ENCODE measurements around the gene PIK3R6. TPM values are rescaled to one million over a fixed set of nuclear protein-coding genes. Genes with fewer than 3 reads are reported as not detected.

Gene PIK3R6
- total RNA-seq, 1 donor from 2014 or later = not detected

- TF ChIP-seq, protein P1, sequence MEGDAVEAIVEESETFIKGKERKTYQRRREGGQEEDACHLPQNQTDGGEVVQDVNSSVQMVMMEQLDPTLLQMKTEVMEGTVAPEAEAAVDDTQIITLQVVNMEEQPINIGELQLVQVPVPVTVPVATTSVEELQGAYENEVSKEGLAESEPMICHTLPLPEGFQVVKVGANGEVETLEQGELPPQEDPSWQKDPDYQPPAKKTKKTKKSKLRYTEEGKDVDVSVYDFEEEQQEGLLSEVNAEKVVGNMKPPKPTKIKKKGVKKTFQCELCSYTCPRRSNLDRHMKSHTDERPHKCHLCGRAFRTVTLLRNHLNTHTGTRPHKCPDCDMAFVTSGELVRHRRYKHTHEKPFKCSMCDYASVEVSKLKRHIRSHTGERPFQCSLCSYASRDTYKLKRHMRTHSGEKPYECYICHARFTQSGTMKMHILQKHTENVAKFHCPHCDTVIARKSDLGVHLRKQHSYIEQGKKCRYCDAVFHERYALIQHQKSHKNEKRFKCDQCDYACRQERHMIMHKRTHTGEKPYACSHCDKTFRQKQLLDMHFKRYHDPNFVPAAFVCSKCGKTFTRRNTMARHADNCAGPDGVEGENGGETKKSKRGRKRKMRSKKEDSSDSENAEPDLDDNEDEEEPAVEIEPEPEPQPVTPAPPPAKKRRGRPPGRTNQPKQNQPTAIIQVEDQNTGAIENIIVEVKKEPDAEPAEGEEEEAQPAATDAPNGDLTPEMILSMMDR (IDR thresholded peaks at IDR 0.05; ENCODE audit: insufficient read depth, low read length, poor library complexity, severe bottlenecking) = no peak
- Histone ChIP-seq H3K27me3 (ENCODE audit: control insufficient read depth, insufficient read depth, low read length) (peaks cover 11% of the 10 kb centered on the region), H3K4me3 (ENCODE audit: low read depth, low read length) (no peak overlapping the region), H3K36me3 (ENCODE audit: control insufficient read depth, insufficient read depth, low read length) (no peaks in the 10 kb centered on the region)
- DNase-seq (ENCODE audit: low read depth) = no peak
These were observed 29.5 kb upstream of the PIK3R6 start for GRCh38 chr17:8896641-8897635.

DNA sequence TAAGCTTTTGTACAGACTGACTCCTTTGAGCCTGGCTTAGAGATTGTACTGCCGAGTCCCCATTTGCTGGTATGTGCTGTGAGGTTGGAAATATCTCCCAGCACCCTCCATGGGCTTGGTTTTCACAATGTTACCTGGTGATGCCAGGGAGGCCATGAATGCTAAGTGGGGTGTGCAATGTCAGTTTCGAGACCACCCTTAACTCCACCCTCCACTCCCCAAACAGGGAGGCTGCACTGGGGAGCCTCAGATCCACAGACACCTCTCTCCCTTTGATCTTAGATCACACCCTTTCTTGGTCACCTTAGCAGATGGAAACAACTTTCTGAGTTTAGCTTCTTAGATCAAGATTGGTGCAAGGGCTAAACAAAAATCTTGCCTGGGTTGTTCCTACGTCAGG is 28.6 kb upstream of the PIK3R6 start:
- Histone ChIP-seq H3K36me3 (ENCODE audit: control insufficient read depth, insufficient read depth, low read length) (no peaks in the 10 kb centered on the region), H3K4me3 (ENCODE audit: low read depth, low read length) (no peak overlapping the region), H3K27me3 (ENCODE audit: control insufficient read depth, insufficient read depth, low read length) (peaks cover 11% of the 10 kb centered on the region)
- DNase-seq (ENCODE audit: low read depth) = no peak
- TF ChIP-seq, protein P1 (IDR thresholded peaks at IDR 0.05; ENCODE audit: insufficient read depth, low read length, poor library complexity, severe bottlenecking) = no peak

DNA sequence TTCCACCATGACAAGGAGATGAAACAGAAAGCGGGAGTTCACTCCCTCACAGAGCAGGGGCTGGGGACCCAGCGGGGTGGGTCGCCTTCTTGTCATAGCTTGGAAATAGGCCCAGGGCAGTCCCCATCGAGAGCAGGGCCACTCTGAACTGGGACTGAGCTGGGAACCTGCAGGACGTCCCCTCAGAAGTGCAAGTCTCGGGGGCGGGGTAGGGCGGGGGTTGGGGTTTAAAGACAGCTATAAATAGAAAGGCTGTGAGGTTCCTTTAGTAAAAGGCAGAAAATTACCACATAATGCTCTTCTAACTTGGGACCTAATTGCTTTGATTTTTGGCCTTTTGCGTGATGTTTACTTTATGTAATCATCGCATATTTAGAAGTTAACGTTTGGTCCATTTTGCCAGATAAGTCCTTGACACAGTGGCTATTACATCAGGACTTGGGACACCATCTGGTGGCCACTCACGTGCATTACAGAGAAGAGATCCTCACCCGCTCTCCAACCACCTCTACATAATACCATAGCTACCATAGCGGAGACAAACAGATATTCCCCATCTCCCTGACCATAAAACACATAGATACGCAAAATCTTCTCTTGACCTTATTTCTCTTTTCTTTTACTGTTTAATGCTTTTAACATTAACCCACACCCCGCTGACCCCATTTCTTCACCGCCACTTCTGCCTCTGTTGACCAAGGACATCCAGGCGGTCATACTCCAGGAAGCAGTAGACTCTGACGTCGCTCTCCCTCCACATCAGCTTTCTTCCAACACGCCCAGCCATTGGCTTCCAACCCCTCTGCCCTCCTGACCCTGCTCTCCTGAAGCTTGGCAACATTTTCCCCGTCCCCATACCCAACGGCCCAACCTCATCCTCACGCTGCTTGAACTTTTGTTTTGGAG is 27.5 kb upstream of the PIK3R6 start:
- TF ChIP-seq, protein P1 (IDR thresholded peaks at IDR 0.05; ENCODE audit: insufficient read depth, low read length, poor library complexity, severe bottlenecking) = peak; percentile 70
- Histone ChIP-seq H3K36me3 (ENCODE audit: control insufficient read depth, insufficient read depth, low read length) (no peaks in the 10 kb centered on the region), H3K27me3 (ENCODE audit: control insufficient read depth, insufficient read depth, low read length) (peaks cover 11% of the 10 kb centered on the region), H3K4me3 (ENCODE audit: low read depth, low read length) (no peak overlapping the region)
- DNase-seq (ENCODE audit: low read depth) = no peak

GRCh38 chr17:8894202-8894671 is 26.8 kb upstream of the PIK3R6 start:
- Histone ChIP-seq H3K4me3 (ENCODE audit: low read depth, low read length) (no peak overlapping the region), H3K36me3 (ENCODE audit: control insufficient read depth, insufficient read depth, low read length) (no peaks in the 10 kb centered on the region), H3K27me3 (ENCODE audit: control insufficient read depth, insufficient read depth, low read length) (peaks cover 11% of the 10 kb centered on the region)
- TF ChIP-seq, protein P1 (IDR thresholded peaks at IDR 0.05; ENCODE audit: insufficient read depth, low read length, poor library complexity, severe bottlenecking) = no peak
- no peak for DNase-seq (ENCODE audit: low read depth)

DNA sequence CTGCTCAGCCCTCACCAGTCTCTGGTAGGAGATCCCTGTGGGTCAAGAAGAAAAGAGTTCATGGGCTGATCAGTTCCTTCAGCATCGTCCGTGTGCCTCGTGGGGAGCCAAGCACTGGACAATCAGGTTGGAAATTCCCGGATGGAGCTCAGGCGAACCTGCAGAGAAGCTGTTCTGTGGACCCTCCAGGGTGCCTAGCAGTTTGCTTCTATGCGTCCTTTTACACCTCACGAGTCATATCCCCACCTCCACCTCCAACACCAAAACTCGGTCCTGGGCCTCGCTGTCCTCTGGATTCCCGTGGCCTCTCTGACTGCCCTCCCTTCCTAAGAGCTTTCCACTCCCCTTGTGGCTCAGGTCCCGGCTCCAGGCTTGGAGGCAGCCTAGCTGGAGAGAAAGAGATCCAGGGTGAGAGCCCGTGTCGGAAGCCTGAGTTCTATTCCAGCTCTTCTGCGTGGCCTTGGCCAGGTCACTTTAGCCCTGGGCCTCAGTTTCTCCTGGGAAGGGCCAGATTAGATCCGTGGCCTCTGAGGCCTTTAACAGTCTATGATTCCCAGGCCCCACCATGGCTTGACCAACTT is 26.2 kb upstream of the PIK3R6 start:
- DNase-seq (ENCODE audit: low read depth) = no peak
- H3K27me3 ChIP-seq (ENCODE audit: control insufficient read depth, insufficient read depth, low read length) = peaks cover 11% of the 10 kb centered on the region
- no peak overlapping the region for H3K4me3 ChIP-seq (ENCODE audit: low read depth, low read length)
- no peaks in the 10 kb centered on the region for H3K36me3 ChIP-seq (ENCODE audit: control insufficient read depth, insufficient read depth, low read length)
- TF ChIP-seq, protein P1 (IDR thresholded peaks at IDR 0.05; ENCODE audit: insufficient read depth, low read length, poor library complexity, severe bottlenecking) = no peak
